ENCODE results near the gene RBM22. TPM values are rescaled to one million over a fixed set of nuclear protein-coding genes. Genes with fewer than 3 reads are reported as not detected.

The RBM22 gene
- total RNA-seq, 4 donors from 2014 or later = 35.1 to 53.6 (median 44.0) TPM

- H3K27me3 ChIP-seq = no peaks in the 10 kb centered on the region
- H3K4me1 ChIP-seq = peaks cover 0 to 13% (median 6%) of the 10 kb centered on the region in 4 donors
- DNase-seq = no peak
- peak overlapping the region in 2 of 4 donors; percentile 17 to 28 for H3K27ac ChIP-seq
- no peak for TF ChIP-seq POLR2A (IDR thresholded peaks at IDR 0.05)
- TF ChIP-seq, protein P1, sequence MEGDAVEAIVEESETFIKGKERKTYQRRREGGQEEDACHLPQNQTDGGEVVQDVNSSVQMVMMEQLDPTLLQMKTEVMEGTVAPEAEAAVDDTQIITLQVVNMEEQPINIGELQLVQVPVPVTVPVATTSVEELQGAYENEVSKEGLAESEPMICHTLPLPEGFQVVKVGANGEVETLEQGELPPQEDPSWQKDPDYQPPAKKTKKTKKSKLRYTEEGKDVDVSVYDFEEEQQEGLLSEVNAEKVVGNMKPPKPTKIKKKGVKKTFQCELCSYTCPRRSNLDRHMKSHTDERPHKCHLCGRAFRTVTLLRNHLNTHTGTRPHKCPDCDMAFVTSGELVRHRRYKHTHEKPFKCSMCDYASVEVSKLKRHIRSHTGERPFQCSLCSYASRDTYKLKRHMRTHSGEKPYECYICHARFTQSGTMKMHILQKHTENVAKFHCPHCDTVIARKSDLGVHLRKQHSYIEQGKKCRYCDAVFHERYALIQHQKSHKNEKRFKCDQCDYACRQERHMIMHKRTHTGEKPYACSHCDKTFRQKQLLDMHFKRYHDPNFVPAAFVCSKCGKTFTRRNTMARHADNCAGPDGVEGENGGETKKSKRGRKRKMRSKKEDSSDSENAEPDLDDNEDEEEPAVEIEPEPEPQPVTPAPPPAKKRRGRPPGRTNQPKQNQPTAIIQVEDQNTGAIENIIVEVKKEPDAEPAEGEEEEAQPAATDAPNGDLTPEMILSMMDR (IDR thresholded peaks at IDR 0.05) = no peak
- H3K9me3 ChIP-seq = no peaks in the 10 kb centered on the region
- peaks cover 0 to 33% (median 0%) of the 10 kb centered on the region in 3 donors for H3K36me3 ChIP-seq
- no peak overlapping the region for H3K4me3 ChIP-seq
Observed at GRCh38 chr5:150653762-150654556, 46.9 kb downstream of the RBM22 start.

GRCh38 chr5:150653145-150653761 lies 47.6 kb downstream of the RBM22 start:
- Histone ChIP-seq H3K36me3 (peaks cover 0 to 40% (median 0%) of the 10 kb centered on the region in 3 donors), H3K4me1 (peaks cover 0 to 13% (median 6%) of the 10 kb centered on the region in 4 donors), H3K27me3 (no peaks in the 10 kb centered on the region), H3K9me3 (no peaks in the 10 kb centered on the region), H3K27ac (peak overlapping the region in 2 of 4 donors; percentile 15 to 28), H3K4me3 (no peak overlapping the region)
- TF ChIP-seq POLR2A (IDR thresholded peaks at IDR 0.05) = no peak
- TF ChIP-seq, protein P1 (IDR thresholded peaks at IDR 0.05) = peak in 1 of 6 experiments; percentile 9
- DNase-seq = no peak

GRCh38 chr5:150651924-150652671 lies 48.8 kb downstream of the RBM22 start:
- TF ChIP-seq, protein P1 (IDR thresholded peaks at IDR 0.05) = no peak
- TF ChIP-seq POLR2A (IDR thresholded peaks at IDR 0.05) = no peak
- no peak for DNase-seq
- Histone ChIP-seq H3K36me3 (peaks cover 0 to 46% (median 0%) of the 10 kb centered on the region in 3 donors), H3K4me1 (peaks cover 0 to 13% (median 5%) of the 10 kb centered on the region in 4 donors), H3K27me3 (no peaks in the 10 kb centered on the region), H3K9me3 (no peaks in the 10 kb centered on the region), H3K4me3 (no peak overlapping the region), H3K27ac (no peak overlapping the region)

DNA sequence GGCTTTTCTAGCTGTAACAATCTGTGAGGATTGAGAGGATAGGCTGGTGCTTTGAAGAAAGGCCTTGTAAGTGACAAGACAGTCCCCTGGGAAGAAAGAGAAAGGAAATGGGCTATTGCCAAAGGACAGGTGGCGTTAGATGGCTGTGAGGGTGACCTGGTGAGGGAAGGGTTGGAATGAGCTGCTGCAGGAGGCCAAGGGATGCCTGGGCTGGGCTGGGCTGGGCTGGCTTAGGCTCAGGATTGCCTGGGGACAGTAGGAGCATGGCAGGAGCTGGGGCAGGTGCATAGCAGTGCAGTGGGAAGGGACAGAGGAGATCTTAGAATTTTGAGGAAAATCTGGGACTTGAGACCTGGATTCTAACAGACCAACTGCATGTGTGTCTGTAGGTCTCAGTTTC lies 49.5 kb downstream of the RBM22 start:
- Histone ChIP-seq H3K27ac (no peak overlapping the region), H3K9me3 (no peaks in the 10 kb centered on the region), H3K27me3 (no peaks in the 10 kb centered on the region), H3K4me1 (peaks cover 0 to 13% (median 3%) of the 10 kb centered on the region in 4 donors), H3K36me3 (peaks cover 0 to 46% (median 0%) of the 10 kb centered on the region in 3 donors), H3K4me3 (no peak overlapping the region)
- DNase-seq = no peak
- TF ChIP-seq POLR2A (IDR thresholded peaks at IDR 0.05) = no peak
- TF ChIP-seq, protein P1 (IDR thresholded peaks at IDR 0.05) = no peak
